ENCODE results near the gene SLC47A2.
"Not testable (repeated sequence)": the region's sequence is repeated elsewhere in the genome, so short reads cannot be mapped to it uniquely, and the experiment has no call there.

SLC47A2 gene

DNA sequence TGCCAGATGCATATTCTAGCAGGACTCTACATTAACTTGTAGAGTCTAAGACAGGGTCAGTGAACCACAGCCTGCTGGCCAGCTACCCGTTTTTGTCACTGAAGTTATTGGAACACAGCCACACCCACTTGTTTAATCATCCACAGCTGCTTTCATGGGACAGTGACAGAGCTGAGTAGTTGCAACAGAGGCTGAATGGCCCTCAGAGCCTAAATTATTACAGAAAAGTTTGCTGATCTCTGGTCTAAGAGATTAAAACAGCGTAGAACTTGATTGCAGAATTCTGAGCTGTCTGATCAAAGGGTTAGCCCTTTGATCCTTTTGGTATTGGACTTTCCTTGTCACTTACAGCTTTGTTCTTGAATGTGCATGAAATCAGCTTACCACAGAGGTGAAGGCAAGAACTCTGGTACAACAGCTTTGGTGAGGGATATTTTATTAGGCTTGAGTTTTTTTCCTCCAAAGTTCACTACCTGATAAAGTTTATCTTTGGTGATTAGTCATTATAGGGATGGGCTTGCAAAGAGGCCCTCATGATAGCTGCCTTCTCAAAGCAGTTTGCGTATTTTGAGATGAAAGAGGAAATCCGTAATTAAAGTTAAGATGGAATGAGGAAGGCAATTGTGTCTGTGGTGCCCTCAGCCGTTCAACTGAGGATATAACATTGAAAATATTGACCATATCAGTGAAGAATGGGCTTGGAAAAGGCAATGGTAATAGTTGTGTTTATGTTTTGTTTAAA is 44.2 kb downstream of the SLC47A2 start:
- peak; percentile 61 for DNase-seq (ENCODE audit: low read depth)
- TF ChIP-seq, protein P1, sequence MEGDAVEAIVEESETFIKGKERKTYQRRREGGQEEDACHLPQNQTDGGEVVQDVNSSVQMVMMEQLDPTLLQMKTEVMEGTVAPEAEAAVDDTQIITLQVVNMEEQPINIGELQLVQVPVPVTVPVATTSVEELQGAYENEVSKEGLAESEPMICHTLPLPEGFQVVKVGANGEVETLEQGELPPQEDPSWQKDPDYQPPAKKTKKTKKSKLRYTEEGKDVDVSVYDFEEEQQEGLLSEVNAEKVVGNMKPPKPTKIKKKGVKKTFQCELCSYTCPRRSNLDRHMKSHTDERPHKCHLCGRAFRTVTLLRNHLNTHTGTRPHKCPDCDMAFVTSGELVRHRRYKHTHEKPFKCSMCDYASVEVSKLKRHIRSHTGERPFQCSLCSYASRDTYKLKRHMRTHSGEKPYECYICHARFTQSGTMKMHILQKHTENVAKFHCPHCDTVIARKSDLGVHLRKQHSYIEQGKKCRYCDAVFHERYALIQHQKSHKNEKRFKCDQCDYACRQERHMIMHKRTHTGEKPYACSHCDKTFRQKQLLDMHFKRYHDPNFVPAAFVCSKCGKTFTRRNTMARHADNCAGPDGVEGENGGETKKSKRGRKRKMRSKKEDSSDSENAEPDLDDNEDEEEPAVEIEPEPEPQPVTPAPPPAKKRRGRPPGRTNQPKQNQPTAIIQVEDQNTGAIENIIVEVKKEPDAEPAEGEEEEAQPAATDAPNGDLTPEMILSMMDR (conservative IDR thresholded peaks at IDR 0.05; ENCODE audit: low read length) = peak; percentile 50
- no peak overlapping the region for H3K4me3 ChIP-seq (ENCODE audit: low read length)

DNA sequence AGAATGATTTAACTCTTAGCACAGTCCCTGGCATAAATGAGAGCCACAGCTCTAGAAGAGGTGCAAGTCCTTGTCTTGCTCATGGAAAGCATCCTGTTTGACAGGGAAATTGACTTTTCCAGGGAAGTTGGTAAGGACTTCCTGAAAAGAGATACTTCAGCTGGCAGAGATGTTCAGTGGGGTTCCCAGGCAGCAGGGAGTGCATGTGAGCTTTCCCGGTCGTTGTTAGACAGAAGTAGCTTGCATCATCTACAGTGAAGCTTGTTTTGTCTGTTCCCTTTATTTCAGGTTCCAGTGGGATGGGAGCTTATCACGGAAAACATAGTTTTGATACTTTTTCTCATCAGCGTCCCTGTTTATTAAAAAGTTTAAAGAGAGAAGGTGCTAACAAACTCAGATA is 45.0 kb downstream of the SLC47A2 start:
- no peak overlapping the region for H3K4me3 ChIP-seq (ENCODE audit: low read length)
- TF ChIP-seq, protein P1 (conservative IDR thresholded peaks at IDR 0.05; ENCODE audit: low read length) = no peak
- DNase-seq (ENCODE audit: low read depth) = peak; percentile 36

DNA sequence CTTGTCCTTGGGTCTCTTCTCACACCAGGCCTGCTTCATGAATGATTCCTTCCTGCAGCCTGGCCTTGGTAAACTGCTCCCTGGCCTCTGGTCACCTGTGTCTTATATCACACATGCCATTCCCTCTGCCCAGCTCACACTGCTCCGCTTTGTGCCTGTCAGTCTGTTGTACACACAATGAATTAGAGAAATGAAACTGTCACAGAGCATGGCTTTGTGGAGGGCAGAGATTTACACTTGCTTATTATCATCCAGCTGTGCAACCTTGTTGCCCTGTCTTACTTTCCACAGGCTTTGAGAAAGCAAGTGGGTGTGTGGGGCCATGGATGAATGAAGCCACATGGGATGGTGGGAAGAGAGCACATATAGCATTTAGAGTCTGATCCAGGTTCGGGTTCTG is 45.5 kb downstream of the SLC47A2 start:
- H3K4me3 ChIP-seq (ENCODE audit: low read length) = no peak overlapping the region
- TF ChIP-seq, protein P1 (conservative IDR thresholded peaks at IDR 0.05; ENCODE audit: low read length) = no peak
- DNase-seq (ENCODE audit: low read depth) = no peak

DNA sequence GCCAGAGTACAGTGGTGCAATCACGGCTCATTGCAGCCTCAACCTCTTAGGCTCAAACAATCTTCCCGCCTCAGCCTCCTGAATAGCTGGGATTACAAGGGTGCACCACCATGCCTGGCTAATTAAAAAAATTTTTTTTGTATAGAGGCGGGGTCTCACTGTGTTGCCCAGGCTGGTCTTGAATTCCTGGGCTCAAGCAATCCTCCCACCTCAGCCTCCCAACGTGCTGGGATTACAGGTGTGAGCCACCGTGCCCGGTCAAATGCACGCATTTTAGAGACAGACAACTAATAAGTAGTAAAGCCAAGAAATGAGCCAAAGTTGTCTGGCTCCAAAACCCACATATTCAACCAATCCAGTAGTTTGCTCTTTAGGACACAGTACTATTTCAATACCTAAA is 46.7 kb downstream of the SLC47A2 start:
- not testable (repeated sequence) for DNase-seq (ENCODE audit: low read depth); H3K4me3 ChIP-seq (ENCODE audit: low read length)

DNA sequence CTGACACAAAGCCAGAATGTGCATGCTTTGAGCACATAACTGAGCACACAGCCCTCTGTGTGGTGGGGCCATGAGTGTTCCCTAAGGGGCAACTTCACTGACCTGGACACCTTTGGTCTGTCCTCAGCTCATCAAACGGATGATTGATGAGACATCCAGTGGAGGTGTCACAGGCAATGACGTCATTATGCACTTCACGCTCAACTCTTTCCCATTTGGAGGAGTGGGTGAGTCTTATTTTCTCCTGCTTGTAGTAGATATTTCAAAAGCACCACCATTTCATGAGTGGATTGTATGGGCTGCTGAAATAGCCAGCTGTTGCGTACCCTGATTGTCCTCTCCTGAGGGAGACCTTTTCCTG is 51.6 kb downstream of the SLC47A2 start:
- no peak overlapping the region for H3K4me3 ChIP-seq (ENCODE audit: low read length)
- TF ChIP-seq, protein P1 (conservative IDR thresholded peaks at IDR 0.05; ENCODE audit: low read length) = no peak
- DNase-seq (ENCODE audit: low read depth) = no peak

DNA sequence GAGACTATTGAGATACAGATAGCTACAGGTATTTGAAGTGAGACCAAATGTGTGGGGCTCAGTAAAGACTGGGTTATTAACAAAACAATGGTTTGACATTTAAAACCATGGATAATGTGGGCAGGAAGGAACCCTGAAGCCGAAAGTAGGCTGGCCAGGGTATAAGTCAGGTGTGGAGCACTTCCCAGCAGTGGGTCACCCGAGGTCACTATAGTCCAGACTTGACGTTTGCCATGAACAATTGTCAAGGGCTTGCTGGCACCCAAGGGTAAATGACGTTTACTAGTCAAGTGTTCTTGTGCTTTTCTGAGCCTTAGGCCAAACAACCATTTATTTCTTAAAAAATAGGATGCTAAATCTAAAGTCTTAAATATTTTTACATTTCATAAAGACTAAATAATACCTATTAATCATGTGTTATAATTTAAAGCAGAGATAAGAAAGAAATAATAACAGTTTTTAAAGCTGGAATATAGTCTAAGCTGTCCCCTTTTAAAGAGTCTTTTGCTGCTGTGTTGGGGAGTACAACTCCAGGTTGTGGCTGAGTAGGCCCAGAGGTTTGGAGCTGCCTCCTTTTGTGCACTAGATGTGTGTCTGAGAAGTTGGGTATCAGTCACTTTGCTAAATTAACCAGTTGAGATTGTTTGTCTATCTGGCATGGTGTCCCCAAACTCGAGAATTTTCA is 52.1 kb downstream of the SLC47A2 start:
- no peak for DNase-seq (ENCODE audit: low read depth)
- no peak overlapping the region for H3K4me3 ChIP-seq (ENCODE audit: low read length)
- TF ChIP-seq, protein P1 (conservative IDR thresholded peaks at IDR 0.05; ENCODE audit: low read length) = no peak

DNA sequence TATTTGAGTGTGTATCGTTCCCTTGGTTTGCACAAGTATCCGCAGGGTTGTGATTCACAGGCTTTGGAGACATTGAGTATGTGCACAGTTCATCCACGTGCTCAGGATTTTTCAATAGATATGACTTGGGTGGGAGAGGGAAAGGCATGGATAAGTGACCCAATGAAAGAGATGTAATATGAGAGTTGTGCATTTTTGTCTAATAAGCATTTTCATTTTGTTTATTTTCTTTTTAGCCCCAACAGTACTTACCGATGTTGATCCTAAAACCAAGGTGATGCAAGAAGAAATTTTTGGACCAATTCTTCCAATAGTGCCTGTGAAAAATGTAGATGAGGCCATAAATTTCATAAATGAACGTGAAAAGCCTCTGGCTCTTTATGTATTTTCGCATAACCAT is 53.3 kb downstream of the SLC47A2 start:
- TF ChIP-seq, protein P1 (conservative IDR thresholded peaks at IDR 0.05; ENCODE audit: low read length) = no peak
- no peak overlapping the region for H3K4me3 ChIP-seq (ENCODE audit: low read length)
- DNase-seq (ENCODE audit: low read depth) = no peak

Measured in AG10803 (cell line).